HCT116 (cell line): ENCODE data around the gene ST3GAL3.

Experiments
- ATF3 ChIP-seq: IDR thresholded peaks from 2 replicates; pipeline ENCODE4 v1.6.1; 2012
- CBX3 ChIP-seq: IDR thresholded peaks from 2 replicates; pipeline ENCODE4 v1.6.1; 2012; ENCODE audit warnings: low read depth
- CTCF ChIP-seq, 3 experiments: fragments of 200-600 bp in 1 of 3; sonication (generic) in 1 of 3; IDR thresholded peaks in 2 of 3; conservative IDR thresholded peaks in 1 of 3; 2 replicates each; pipeline ENCODE4 v1.5.1; 2012 to 2017; ENCODE audit warnings: low read depth in 2 of 3, low read length in 2 of 3, antibody characterized with exemption in 1 of 3, borderline replicate concordance in 1 of 3, control low read depth in 1 of 3, mild to moderate bottlenecking in 1 of 3, mixed read lengths in 1 of 3, mixed run types in 1 of 3, moderate library complexity in 1 of 3; ENCODE audit not compliant: insufficient read depth in 1 of 3
- EGR1 ChIP-seq: IDR thresholded peaks from 2 replicates; pipeline ENCODE4 v1.6.1; 2012; ENCODE audit warnings: low read depth
- EZH2 ChIP-seq: fragments of 200-600 bp; sonication (generic); IDR thresholded peaks from 2 replicates; pipeline ENCODE4 v1.6.1; 2017; ENCODE audit warnings: antibody characterized with exemption, mixed run types
- MAX ChIP-seq: IDR thresholded peaks from 2 replicates; pipeline ENCODE4 v1.6.1; 2012
- POLR2A ChIP-seq: IDR thresholded peaks from 2 replicates; pipeline ENCODE4 v1.7.0; 2011; ENCODE audit warnings: borderline replicate concordance; ENCODE audit not compliant: insufficient read depth, insufficient read length; ENCODE audit errors: extremely low read depth
- POLR2AphosphoS5 ChIP-seq: IDR thresholded peaks from 2 replicates; pipeline ENCODE4 v1.6.1; 2011; ENCODE audit warnings: mild to moderate bottlenecking, low read depth, low read length, moderate library complexity
- RAD21 ChIP-seq: IDR thresholded peaks from 2 replicates; pipeline ENCODE4 v1.6.1; 2012; ENCODE audit warnings: low read depth, mild to moderate bottlenecking
- REST ChIP-seq: IDR thresholded peaks from 2 replicates; pipeline ENCODE4 v1.6.1; 2012; ENCODE audit warnings: low read depth
- TCF7L2 ChIP-seq: IDR thresholded peaks from 2 replicates; pipeline ENCODE4 v1.7.0; 2011; ENCODE audit warnings: borderline replicate concordance, inconsistent platforms; ENCODE audit not compliant: insufficient read depth, insufficient read length; ENCODE audit errors: extremely low read depth
- YY1 ChIP-seq: IDR thresholded peaks from 2 replicates; pipeline ENCODE4 v1.6.1; 2011; ENCODE audit warnings: low read length, low read depth, moderate library complexity, mild to moderate bottlenecking; ENCODE audit not compliant: insufficient replicate concordance; ENCODE audit errors: extremely low read depth
- ZBTB33 ChIP-seq: IDR thresholded peaks from 2 replicates; pipeline ENCODE4 v1.6.1; 2011; ENCODE audit warnings: mild to moderate bottlenecking, low read length, moderate library complexity; ENCODE audit not compliant: insufficient replicate concordance; ENCODE audit errors: extremely low read depth
- ZNF274 ChIP-seq: fragments of 200-500 bp; sonication (Bioruptor generic); IDR thresholded peaks from 2 replicates; pipeline ENCODE4 v1.6.1; 2014; ENCODE audit warnings: mild to moderate bottlenecking, low read depth, low read length, inconsistent platforms

- TF ChIP-seq CTCF (IDR thresholded peaks at IDR 0.05 in 2 of 3, conservative IDR thresholded peaks at IDR 0.05 in 1 of 3; ENCODE audit: borderline replicate concordance in 1 of 3, insufficient read depth in 1 of 3, low read depth in 2 of 3, low read length in 2 of 3) (no peak), EZH2 (no peak), POLR2A (no peak), ZBTB33 (no peak), EGR1 (no peak), YY1 (no peak), MAX (no peak), CBX3 (no peak), ZNF274 (no peak), POLR2AphosphoS5 (no peak), ATF3 (no peak), REST (no peak), TCF7L2 (no peak), RAD21 (no peak)
Observed at GRCh38 chr1:43872280-43872679, 164.9 kb downstream of the ST3GAL3 start.
